Stimulated activated CD8-positive, alpha-beta memory T cell treated with anti-CD3 and anti-CD28 coated beads, Interleukin-4, amount 100 ng/mL, for 4 hours (primary cell): ENCODE measurements around the gene SYT2.

Experiments
- DNase-seq, 2 donors: peaks; one replicate each; pipeline ENCODE4 v3.0.0-alpha.2; 2020; ENCODE audit warnings: low read depth in 2 of 2, low spot score in 1 of 2

The SYT2 gene

GRCh38 chr1:202680586-202681352 lies 29.5 kb downstream of the SYT2 start:
- no peak for DNase-seq

GRCh38 chr1:202679406-202680177 lies 30.7 kb downstream of the SYT2 start:
- DNase-seq = no peak

- DNase-seq = no peak
Measured at GRCh38 chr1:202677433-202677832, 32.8 kb downstream of the SYT2 start.

- DNase-seq = no peak
Measured at GRCh38 chr1:202673531-202673930, 36.7 kb downstream of the SYT2 start.

DNA sequence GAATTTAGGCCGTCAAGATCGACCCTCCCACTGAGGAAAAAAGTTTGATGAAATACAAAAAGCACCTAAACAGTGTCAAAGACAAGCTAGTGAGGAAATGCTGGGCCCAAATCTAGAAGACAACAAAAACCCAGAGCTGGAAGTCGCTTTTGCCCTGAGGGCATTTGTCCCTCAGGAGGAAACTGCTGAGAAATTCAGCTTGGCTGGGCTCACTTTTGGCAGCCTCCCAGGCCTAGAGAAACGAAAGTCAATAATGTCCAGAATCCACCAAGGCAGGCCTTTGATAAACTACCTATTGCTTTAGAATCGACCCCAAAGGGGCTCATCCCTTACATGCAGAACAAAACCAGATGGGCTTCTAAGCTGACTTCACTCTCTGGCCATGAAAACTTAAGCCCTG lies 38.9 kb downstream of the SYT2 start:
- DNase-seq = no peak

DNA sequence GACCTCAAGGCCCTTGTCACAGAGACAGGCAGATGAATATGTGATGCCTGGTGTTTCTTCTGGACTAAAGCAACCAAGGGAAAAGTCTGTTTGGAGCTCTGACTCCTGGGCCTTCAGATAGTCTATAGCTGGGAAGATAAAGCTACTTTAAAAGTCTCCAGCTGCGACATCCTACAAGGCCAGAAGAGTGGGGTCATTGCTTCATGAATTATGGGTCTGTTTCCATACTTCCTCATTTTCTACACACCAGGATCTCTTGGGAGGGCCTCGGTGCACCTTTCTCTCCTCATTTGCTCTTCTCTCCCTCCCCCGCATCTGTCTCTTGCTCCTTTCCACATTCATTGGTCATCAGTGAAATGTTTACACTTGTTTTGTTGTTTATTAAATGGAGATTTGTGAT lies 44.8 kb downstream of the SYT2 start:
- DNase-seq = no peak

- DNase-seq = no peak
Measured at GRCh38 chr1:202664083-202664482, 46.2 kb downstream of the SYT2 start.

DNA sequence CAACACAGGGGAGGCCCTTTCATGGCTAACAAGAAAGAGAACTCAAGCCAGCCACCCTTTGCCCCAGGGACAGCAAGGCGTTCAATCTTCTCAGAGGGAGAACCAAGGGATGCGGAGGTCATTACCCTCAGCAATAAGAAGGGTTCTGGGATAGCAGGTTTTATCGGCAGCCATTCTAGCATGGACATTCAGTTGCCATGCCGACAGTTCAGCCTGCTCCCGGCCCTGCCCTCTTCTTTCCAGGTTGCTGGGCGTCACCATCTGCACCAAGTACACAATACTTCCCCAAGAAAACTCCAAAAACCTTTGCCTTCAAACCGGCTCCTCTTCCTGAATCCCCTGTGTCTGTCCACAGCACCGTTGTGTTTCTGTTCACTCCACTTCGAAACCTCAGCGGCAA lies 47.1 kb downstream of the SYT2 start:
- DNase-seq = no peak

GRCh38 chr1:202662081-202662480 lies 48.2 kb downstream of the SYT2 start:
- no peak for DNase-seq

GRCh38 chr1:202661136-202661845 lies 49.0 kb downstream of the SYT2 start:
- no peak for DNase-seq

DNA sequence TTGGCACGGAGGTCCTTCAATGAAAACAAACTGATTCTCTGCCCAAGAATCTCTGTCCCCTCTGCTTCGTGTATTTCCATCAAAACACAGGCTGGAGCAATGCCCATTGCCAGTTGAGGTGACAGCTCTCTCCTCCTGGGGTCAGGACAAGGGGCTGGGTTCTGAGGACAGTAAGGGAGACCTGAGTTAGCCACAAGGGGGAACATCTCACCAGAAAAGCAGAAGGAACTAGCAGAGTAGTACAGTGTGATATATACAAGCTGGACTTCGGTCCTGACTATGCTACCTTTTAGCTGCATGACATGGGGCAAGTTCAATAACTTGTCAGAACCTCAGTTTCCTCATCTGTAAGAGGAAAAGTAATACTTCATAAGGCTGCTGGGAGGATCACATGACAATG lies 50.3 kb downstream of the SYT2 start:
- DNase-seq = no peak

DNA sequence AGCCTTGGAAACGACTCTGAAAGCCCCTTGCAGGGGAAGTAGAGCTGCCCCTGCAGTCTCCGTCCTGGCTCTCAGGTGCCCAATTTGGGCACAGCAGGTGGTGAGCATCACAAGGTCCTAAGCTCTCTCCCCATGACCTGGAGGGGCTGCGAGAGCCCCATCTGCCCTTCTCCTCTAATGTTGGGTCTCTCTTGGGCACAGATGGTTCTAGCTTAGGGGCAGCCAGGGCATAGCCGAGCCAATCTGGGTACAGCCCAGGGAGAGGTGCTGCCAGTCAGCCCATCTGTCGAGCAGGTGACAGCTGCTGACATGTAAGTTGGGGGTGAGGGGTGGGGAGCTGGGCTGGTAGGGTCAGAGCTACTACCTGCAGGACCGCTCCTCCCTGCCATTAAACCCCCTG lies 50.7 kb downstream of the SYT2 start:
- no peak for DNase-seq

- no peak for DNase-seq
Measured at GRCh38 chr1:202658769-202659168, 51.5 kb downstream of the SYT2 start.

DNA sequence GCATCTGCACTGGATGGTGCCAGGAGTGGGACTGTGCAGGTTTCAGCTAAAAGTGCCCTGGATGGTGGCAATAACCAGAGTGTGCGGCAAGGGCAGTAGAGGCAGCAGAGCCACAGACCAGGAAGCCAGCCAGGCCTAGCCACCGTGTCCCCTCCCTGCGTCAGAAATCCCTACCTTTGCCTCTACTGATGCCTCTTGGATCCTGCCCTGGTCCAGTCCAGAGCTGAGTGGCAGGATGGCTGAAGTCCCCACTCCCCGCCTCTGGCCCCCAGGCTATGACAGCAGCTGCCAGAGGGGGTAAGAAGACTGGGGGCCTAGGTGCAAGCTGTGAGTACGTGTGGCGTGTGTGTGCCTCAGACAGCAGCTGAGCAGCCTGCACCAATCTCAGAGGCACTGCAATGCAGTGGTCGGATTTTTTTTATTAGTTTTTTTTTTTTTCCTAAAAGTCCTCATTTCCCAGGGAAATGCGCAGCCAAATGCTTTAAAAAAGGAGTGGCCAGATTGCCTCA lies 51.9 kb downstream of the SYT2 start:
- DNase-seq = no peak

- no peak for DNase-seq
Measured at GRCh38 chr1:202656951-202657646, 53.2 kb downstream of the SYT2 start.

DNA sequence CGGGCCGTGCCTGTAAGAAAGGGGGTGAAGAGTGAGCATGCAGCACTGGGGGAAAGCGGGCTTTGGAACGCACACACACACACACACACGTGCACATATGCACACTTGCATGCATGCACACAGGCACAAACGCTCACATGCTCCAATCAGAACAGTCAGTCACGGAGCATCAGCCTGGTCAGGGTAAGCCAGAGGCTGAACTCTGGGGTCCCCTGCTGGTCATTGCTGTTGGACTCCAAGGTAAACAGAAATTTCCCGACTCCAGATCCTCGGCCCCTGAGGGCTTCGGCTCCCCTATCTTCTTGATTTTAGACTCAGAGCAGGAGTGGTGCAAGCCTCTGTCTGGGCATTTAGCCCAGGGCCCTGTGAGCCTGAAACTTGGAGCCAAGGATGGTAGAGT lies 54.2 kb downstream of the SYT2 start:
- DNase-seq = no peak

GRCh38 chr1:202654079-202654478 lies 56.2 kb downstream of the SYT2 start:
- DNase-seq = no peak

DNA sequence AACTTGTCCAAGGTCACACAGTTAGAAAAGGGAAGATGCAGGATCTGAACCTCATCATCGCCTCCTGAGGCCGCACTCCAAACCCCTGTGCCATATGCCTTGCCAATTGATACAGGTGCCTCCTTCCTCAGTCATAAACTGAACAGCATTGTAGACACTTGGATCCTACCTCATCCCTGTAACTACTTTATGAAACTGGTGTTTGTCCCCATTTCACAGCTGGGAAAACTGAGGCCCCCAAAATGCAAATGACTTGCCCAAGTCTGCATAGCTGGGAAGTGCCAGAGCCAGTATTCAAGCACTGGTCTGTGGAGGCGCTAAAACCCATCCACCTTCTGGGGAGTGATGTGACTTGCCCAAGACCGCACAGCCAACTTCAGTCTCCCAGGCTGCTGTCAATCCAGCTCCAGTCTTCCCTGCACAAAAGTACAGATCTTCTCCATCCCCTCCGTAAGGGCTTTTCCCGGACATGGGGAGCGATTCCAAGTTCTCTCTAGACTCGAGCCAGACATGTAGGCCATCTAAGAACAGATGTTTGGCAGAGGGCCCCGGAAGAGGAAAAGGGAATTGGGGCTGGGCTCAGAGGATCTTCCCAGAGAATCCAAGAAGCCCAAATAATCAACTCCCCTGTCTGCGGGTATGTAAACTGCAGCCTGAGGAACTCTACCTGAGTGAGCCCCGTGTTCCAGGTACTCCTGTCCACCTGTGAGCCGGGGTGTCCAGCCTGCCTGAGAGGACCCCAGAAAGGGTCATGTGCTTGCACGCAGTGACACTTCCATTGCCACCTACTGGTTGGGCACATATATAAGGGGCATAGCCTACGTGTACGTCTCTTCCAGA lies 60.5 kb downstream of the SYT2 start:
- DNase-seq = no peak

GRCh38 chr1:202648605-202649226 lies 61.5 kb downstream of the SYT2 start:
- no peak for DNase-seq

GRCh38 chr1:202645097-202645476 lies 65.2 kb downstream of the SYT2 start:
- DNase-seq = no peak
